ENCODE measurements around the gene CPNE5. TPM values are rescaled to one million over a fixed set of nuclear protein-coding genes. Genes with fewer than 3 reads are reported as not detected.

Gene CPNE5
- total and polyA plus RNA-seq, 7 experiments from 2014 or later, result 0.09 to 5.1 (median 1.3) TPM; not detected in 1

GRCh38 chr6:36824253-36824652, 15.0 kb downstream of the CPNE5 start:
- Mint-ChIP-seq H3K9me3 (peaks cover 0 to 2% (median 0%) of the 10 kb centered on the region in 11 donors), H3K4me3 (no peak overlapping the region), H3K27me3 (peaks cover 0 to 10% (median 5%) of the 10 kb centered on the region in 5 donors), H3K4me1 (peaks cover 0 to 22% (median 7%) of the 10 kb centered on the region in 7 donors), H3K36me3 (no peaks in the 10 kb centered on the region), H3K27ac (no peak overlapping the region)
- Histone ChIP-seq H3K36me3 (ENCODE audit: control insufficient read depth in 2 of 3, insufficient read depth in 3 of 3, low read length in 3 of 3) (no peaks in the 10 kb centered on the region), H3K9me3 (ENCODE audit: control insufficient read depth in 2 of 3, low read length in 3 of 3) (no peaks in the 10 kb centered on the region), H3K27ac (ENCODE audit: low read depth, low read length) (no peak overlapping the region), H3K4me3 (ENCODE audit: low read length) (no peak overlapping the region), H3K4me1 (ENCODE audit: control insufficient read depth in 2 of 2, insufficient read depth in 2 of 2, low read length in 2 of 2) (no peaks in the 10 kb centered on the region), H3K27me3 (ENCODE audit: control insufficient read depth in 2 of 2, insufficient read depth in 2 of 2, low read length in 2 of 2) (no peaks in the 10 kb centered on the region)
- POLR2A ChIA-PET, result no interaction called here
- no peak for ATAC-seq
- CTCF ChIA-PET, result no interaction called here
- intact Hi-C loops (cut with micrococcal nuclease), result no loop called here
- no peak for DNase-seq

- ATAC-seq, result no peak
- no peaks in the 10 kb centered on the region for H3K27me3 ChIP-seq (ENCODE audit: control insufficient read depth in 2 of 2, insufficient read depth in 2 of 2, low read length in 2 of 2)
- H3K27ac Mint-ChIP-seq, result no peak overlapping the region
- H3K4me3 Mint-ChIP-seq, result no peak overlapping the region
- no peak overlapping the region for H3K27ac ChIP-seq (ENCODE audit: low read depth, low read length)
- H3K36me3 Mint-ChIP-seq, result no peaks in the 10 kb centered on the region
- H3K4me1 Mint-ChIP-seq, result peaks cover 0 to 22% (median 7%) of the 10 kb centered on the region in 7 donors
- H3K4me1 ChIP-seq (ENCODE audit: control insufficient read depth in 2 of 2, insufficient read depth in 2 of 2, low read length in 2 of 2), result no peaks in the 10 kb centered on the region
- H3K27me3 Mint-ChIP-seq, result peaks cover 0 to 10% (median 0%) of the 10 kb centered on the region in 5 donors
- H3K4me3 ChIP-seq (ENCODE audit: low read length), result no peak overlapping the region
- no peaks in the 10 kb centered on the region for H3K9me3 ChIP-seq (ENCODE audit: control insufficient read depth in 2 of 3, low read length in 3 of 3)
- H3K36me3 ChIP-seq (ENCODE audit: control insufficient read depth in 2 of 3, insufficient read depth in 3 of 3, low read length in 3 of 3), result no peaks in the 10 kb centered on the region
- intact Hi-C loops (cut with micrococcal nuclease), result no loop called here
- peaks cover 0 to 2% (median 0%) of the 10 kb centered on the region in 11 donors for H3K9me3 Mint-ChIP-seq
- POLR2A ChIA-PET, result interaction anchor here (0.8 kb wide), 1 partner anchor 9 kb away, joined by 3 read pairs; no protein-coding TSS in a partner anchor
- CTCF ChIA-PET, result no interaction called here
- DNase-seq, result no peak
Observed at GRCh38 chr6:36823421-36824096, 15.7 kb downstream of the CPNE5 start.

GRCh38 chr6:36822506-36823269, 16.6 kb downstream of the CPNE5 start:
- Histone ChIP-seq H3K4me1 (ENCODE audit: control insufficient read depth in 2 of 2, insufficient read depth in 2 of 2, low read length in 2 of 2) (no peaks in the 10 kb centered on the region), H3K4me3 (ENCODE audit: low read length) (no peak overlapping the region), H3K27me3 (ENCODE audit: control insufficient read depth in 2 of 2, insufficient read depth in 2 of 2, low read length in 2 of 2) (no peaks in the 10 kb centered on the region), H3K9me3 (ENCODE audit: control insufficient read depth in 2 of 3, low read length in 3 of 3) (no peaks in the 10 kb centered on the region), H3K36me3 (ENCODE audit: control insufficient read depth in 2 of 3, insufficient read depth in 3 of 3, low read length in 3 of 3) (no peaks in the 10 kb centered on the region), H3K27ac (ENCODE audit: low read depth, low read length) (no peak overlapping the region)
- CTCF ChIA-PET, result no interaction called here
- Mint-ChIP-seq H3K4me3 (no peak overlapping the region), H3K27me3 (peaks cover 0 to 10% (median 3%) of the 10 kb centered on the region in 5 donors), H3K4me1 (peaks cover 0 to 19% (median 4%) of the 10 kb centered on the region in 7 donors), H3K9me3 (peaks cover 0 to 2% (median 0%) of the 10 kb centered on the region in 11 donors), H3K36me3 (no peaks in the 10 kb centered on the region), H3K27ac (no peak overlapping the region)
- POLR2A ChIA-PET, result interaction anchor here (0.8 kb wide), 1 partner anchor 10 kb away, joined by 3 read pairs; no protein-coding TSS in a partner anchor
- ATAC-seq (no peak), DNase-seq (no peak)
- intact Hi-C loops (cut with micrococcal nuclease), result no loop called here

- H3K27me3 Mint-ChIP-seq, result peaks cover 0 to 3% (median 0%) of the 10 kb centered on the region in 5 donors
- POLR2A ChIA-PET, result no interaction called here
- H3K4me1 Mint-ChIP-seq, result peaks cover 0 to 15% (median 0%) of the 10 kb centered on the region in 7 donors
- no peaks in the 10 kb centered on the region for H3K36me3 Mint-ChIP-seq
- DNase-seq (no peak), ATAC-seq (no peak)
- no peak overlapping the region for H3K4me3 Mint-ChIP-seq
- no peaks in the 10 kb centered on the region for H3K4me1 ChIP-seq (ENCODE audit: control insufficient read depth in 2 of 2, insufficient read depth in 2 of 2, low read length in 2 of 2)
- peaks cover 0 to 2% (median 0%) of the 10 kb centered on the region in 11 donors for H3K9me3 Mint-ChIP-seq
- intact Hi-C loops (cut with micrococcal nuclease), result no loop called here
- no peak overlapping the region for H3K27ac ChIP-seq (ENCODE audit: low read depth, low read length)
- H3K27ac Mint-ChIP-seq, result peak overlapping the region in 2 of 9 donors; percentile 38 to 51
- H3K27me3 ChIP-seq (ENCODE audit: control insufficient read depth in 2 of 2, insufficient read depth in 2 of 2, low read length in 2 of 2), result no peaks in the 10 kb centered on the region
- H3K9me3 ChIP-seq (ENCODE audit: control insufficient read depth in 2 of 3, low read length in 3 of 3), result no peaks in the 10 kb centered on the region
- H3K4me3 ChIP-seq (ENCODE audit: low read length), result no peak overlapping the region
- no peaks in the 10 kb centered on the region for H3K36me3 ChIP-seq (ENCODE audit: control insufficient read depth in 2 of 3, insufficient read depth in 3 of 3, low read length in 3 of 3)
- CTCF ChIA-PET, result no interaction called here
Observed at GRCh38 chr6:36821581-36822335, 17.5 kb downstream of the CPNE5 start.

GRCh38 chr6:36820700-36821580, 18.3 kb downstream of the CPNE5 start:
- no peaks in the 10 kb centered on the region for H3K27me3 ChIP-seq (ENCODE audit: control insufficient read depth in 2 of 2, insufficient read depth in 2 of 2, low read length in 2 of 2)
- Mint-ChIP-seq H3K27ac (peak overlapping the region in 1 of 9 donors; percentile 74), H3K27me3 (peaks cover 0 to 3% (median 0%) of the 10 kb centered on the region in 5 donors), H3K4me1 (peaks cover 0 to 15% (median 0%) of the 10 kb centered on the region in 7 donors), H3K36me3 (no peaks in the 10 kb centered on the region), H3K4me3 (no peak overlapping the region), H3K9me3 (peaks cover 0 to 2% (median 0%) of the 10 kb centered on the region in 11 donors)
- intact Hi-C loops (cut with micrococcal nuclease), result no loop called here
- no peak overlapping the region for H3K4me3 ChIP-seq (ENCODE audit: low read length)
- no peak for DNase-seq
- no peaks in the 10 kb centered on the region for H3K4me1 ChIP-seq (ENCODE audit: control insufficient read depth in 2 of 2, insufficient read depth in 2 of 2, low read length in 2 of 2)
- CTCF ChIA-PET, result no interaction called here
- POLR2A ChIA-PET, result interaction anchor here (0.6 kb wide), 1 partner anchor 99 kb away, joined by 3 read pairs; no protein-coding TSS in a partner anchor
- ATAC-seq, result no peak
- H3K9me3 ChIP-seq (ENCODE audit: control insufficient read depth in 2 of 3, low read length in 3 of 3), result no peaks in the 10 kb centered on the region
- no peaks in the 10 kb centered on the region for H3K36me3 ChIP-seq (ENCODE audit: control insufficient read depth in 2 of 3, insufficient read depth in 3 of 3, low read length in 3 of 3)
- no peak overlapping the region for H3K27ac ChIP-seq (ENCODE audit: low read depth, low read length)

GRCh38 chr6:36818756-36819155, 20.5 kb downstream of the CPNE5 start:
- ChIA-PET CTCF (interaction anchor here (0.6 kb wide), 1 partner anchor 42 kb away, joined by 5 read pairs; no protein-coding TSS in a partner anchor), POLR2A (no interaction called here)
- H3K9me3 Mint-ChIP-seq, result peaks cover 0 to 2% (median 0%) of the 10 kb centered on the region in 11 donors
- peaks cover 0 to 15% (median 0%) of the 10 kb centered on the region in 7 donors for H3K4me1 Mint-ChIP-seq
- no peaks in the 10 kb centered on the region for H3K36me3 Mint-ChIP-seq
- H3K27me3 Mint-ChIP-seq, result peaks cover 0 to 5% (median 0%) of the 10 kb centered on the region in 5 donors
- Histone ChIP-seq H3K4me3 (ENCODE audit: low read length) (no peak overlapping the region), H3K27ac (ENCODE audit: low read depth, low read length) (no peak overlapping the region), H3K36me3 (ENCODE audit: control insufficient read depth in 2 of 3, insufficient read depth in 3 of 3, low read length in 3 of 3) (no peaks in the 10 kb centered on the region), H3K4me1 (ENCODE audit: control insufficient read depth in 2 of 2, insufficient read depth in 2 of 2, low read length in 2 of 2) (no peaks in the 10 kb centered on the region), H3K27me3 (ENCODE audit: control insufficient read depth in 2 of 2, insufficient read depth in 2 of 2, low read length in 2 of 2) (no peaks in the 10 kb centered on the region), H3K9me3 (ENCODE audit: control insufficient read depth in 2 of 3, low read length in 3 of 3) (no peaks in the 10 kb centered on the region)
- intact Hi-C loops (cut with micrococcal nuclease), result no loop called here
- ATAC-seq (no peak), DNase-seq (no peak)
- no peak overlapping the region for H3K4me3 Mint-ChIP-seq
- H3K27ac Mint-ChIP-seq, result no peak overlapping the region

All from naive thymus-derived CD4-positive, alpha-beta T cell (primary cell).